ENCODE results near the gene MICAL3.

MICAL3 gene

GRCh38 chr22:17866621-17867020 is 157.7 kb downstream of the MICAL3 start:
- Mint-ChIP-seq H3K27ac (no peak overlapping the region), H3K4me1 (ENCODE audit: low read depth) (peaks cover 2% of the 10 kb centered on the region), H3K4me3 (no peak overlapping the region), H3K27me3 (no peaks in the 10 kb centered on the region), H3K36me3 (ENCODE audit: low read depth) (peaks cover 77% of the 10 kb centered on the region), H3K9me3 (no peaks in the 10 kb centered on the region)
- no peak for DNase-seq

- H3K36me3 Mint-ChIP-seq (ENCODE audit: low read depth), result peaks cover 76% of the 10 kb centered on the region
- DNase-seq, result no peak
These were observed 158.2 kb downstream of the MICAL3 start for GRCh38 chr22:17866127-17866526.

DNA sequence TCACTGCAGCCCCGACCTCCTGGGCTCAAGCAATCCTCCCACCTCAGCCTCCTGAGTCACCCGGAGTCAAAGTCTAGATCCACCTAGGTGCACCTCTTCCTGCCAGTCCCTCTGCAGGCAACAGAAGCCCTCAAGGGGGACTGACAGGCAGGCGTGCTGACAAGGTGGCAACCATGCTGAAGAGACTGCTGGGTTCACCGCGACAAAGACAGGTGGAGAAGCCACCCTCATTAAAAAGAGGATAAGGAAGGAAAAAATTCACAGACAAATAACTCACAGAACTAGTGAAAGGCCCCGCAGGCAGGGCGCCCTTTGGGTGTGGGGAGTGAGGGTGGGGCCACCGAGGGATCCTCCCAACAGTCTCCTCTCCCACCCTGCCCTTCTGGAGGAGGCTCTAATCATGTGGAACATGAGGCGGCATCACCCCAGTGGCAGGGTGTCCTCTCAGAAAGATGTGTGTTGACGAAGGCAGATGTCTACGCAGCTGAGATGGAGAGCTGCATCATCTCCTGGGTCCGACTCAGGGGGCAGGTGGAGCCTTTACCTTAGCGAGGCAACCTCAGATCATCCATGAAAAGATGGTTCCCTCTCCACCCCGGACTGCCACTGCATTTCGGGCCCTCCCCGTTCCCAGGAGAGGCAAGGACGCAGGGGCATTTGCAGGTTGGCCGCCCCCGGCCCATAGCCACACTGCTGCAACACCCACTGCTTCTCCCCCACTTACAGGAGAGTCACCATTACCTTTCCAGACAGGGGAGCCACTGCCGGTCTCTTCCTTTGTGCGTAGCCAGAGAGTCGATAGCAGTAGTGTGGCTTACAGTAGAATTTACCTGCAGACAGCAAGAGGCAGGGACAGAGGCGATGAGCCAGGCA is 158.9 kb downstream of the MICAL3 start:
- DNase-seq, result no peak
- no peaks in the 10 kb centered on the region for H3K9me3 Mint-ChIP-seq
- H3K4me1 Mint-ChIP-seq (ENCODE audit: low read depth), result peaks cover 2% of the 10 kb centered on the region
- H3K27ac Mint-ChIP-seq, result no peak overlapping the region
- H3K4me3 Mint-ChIP-seq, result no peak overlapping the region
- H3K27me3 Mint-ChIP-seq, result no peaks in the 10 kb centered on the region
- peaks cover 72% of the 10 kb centered on the region for H3K36me3 Mint-ChIP-seq (ENCODE audit: low read depth)

More at GRCh38 chr22:17866127-17866526, 158.2 kb downstream of the MICAL3 start:
- Mint-ChIP-seq H3K4me3 (no peak overlapping the region), H3K4me1 (ENCODE audit: low read depth) (peaks cover 2% of the 10 kb centered on the region), H3K27ac (no peak overlapping the region), H3K27me3 (no peaks in the 10 kb centered on the region), H3K9me3 (no peaks in the 10 kb centered on the region)

GRCh38 chr22:17864398-17865182 is 159.8 kb downstream of the MICAL3 start:
- Mint-ChIP-seq H3K36me3 (ENCODE audit: low read depth) (peaks cover 74% of the 10 kb centered on the region), H3K27me3 (no peaks in the 10 kb centered on the region), H3K4me1 (ENCODE audit: low read depth) (peaks cover 2% of the 10 kb centered on the region), H3K27ac (no peak overlapping the region), H3K9me3 (no peaks in the 10 kb centered on the region), H3K4me3 (no peak overlapping the region)
- no peak for DNase-seq

GRCh38 chr22:17862646-17863181 is 161.6 kb downstream of the MICAL3 start:
- Mint-ChIP-seq H3K4me1 (ENCODE audit: low read depth) (peaks cover 2% of the 10 kb centered on the region), H3K36me3 (ENCODE audit: low read depth) (peaks cover 70% of the 10 kb centered on the region), H3K27me3 (no peaks in the 10 kb centered on the region), H3K4me3 (no peak overlapping the region), H3K27ac (peak overlapping the region; percentile 3), H3K9me3 (no peaks in the 10 kb centered on the region)
- no peak for DNase-seq

DNA sequence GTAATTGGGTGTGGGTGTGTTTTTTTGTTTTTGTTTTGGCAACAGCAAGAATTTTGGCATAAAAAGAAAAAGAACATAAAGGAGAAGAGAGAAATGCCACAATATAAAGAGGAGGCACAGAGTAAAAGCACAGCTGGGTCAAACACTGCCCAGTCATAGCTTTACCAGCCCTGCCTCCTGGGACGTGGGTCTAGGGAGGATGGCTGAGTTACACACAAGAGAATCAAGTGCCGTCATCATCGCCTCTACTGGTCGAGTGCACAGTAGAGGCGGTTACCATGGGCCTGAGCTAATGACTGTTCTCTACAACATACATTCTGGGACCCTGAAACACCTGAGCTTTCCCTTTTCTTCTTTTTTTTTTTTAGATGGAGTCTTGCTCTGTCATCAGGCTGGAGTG is 162.5 kb downstream of the MICAL3 start:
- no peak overlapping the region for H3K27ac Mint-ChIP-seq
- peaks cover 2% of the 10 kb centered on the region for H3K4me1 Mint-ChIP-seq (ENCODE audit: low read depth)
- peaks cover 70% of the 10 kb centered on the region for H3K36me3 Mint-ChIP-seq (ENCODE audit: low read depth)
- no peaks in the 10 kb centered on the region for H3K9me3 Mint-ChIP-seq
- H3K27me3 Mint-ChIP-seq, result no peaks in the 10 kb centered on the region
- H3K4me3 Mint-ChIP-seq, result no peak overlapping the region
- DNase-seq, result no peak

GRCh38 chr22:17860220-17860965 is 164.0 kb downstream of the MICAL3 start:
- Mint-ChIP-seq H3K4me1 (ENCODE audit: low read depth) (peaks cover 2% of the 10 kb centered on the region), H3K36me3 (ENCODE audit: low read depth) (peaks cover 64% of the 10 kb centered on the region), H3K4me3 (no peak overlapping the region), H3K27me3 (no peaks in the 10 kb centered on the region), H3K9me3 (no peaks in the 10 kb centered on the region), H3K27ac (no peak overlapping the region)
- DNase-seq, result no peak

GRCh38 chr22:17858033-17858432 is 166.3 kb downstream of the MICAL3 start:
- Mint-ChIP-seq H3K4me1 (ENCODE audit: low read depth) (peaks cover 2% of the 10 kb centered on the region), H3K9me3 (no peaks in the 10 kb centered on the region), H3K4me3 (no peak overlapping the region), H3K27me3 (no peaks in the 10 kb centered on the region), H3K36me3 (ENCODE audit: low read depth) (peaks cover 47% of the 10 kb centered on the region), H3K27ac (no peak overlapping the region)
- DNase-seq, result no peak

GRCh38 chr22:17855572-17856290 is 168.6 kb downstream of the MICAL3 start:
- Mint-ChIP-seq H3K27ac (no peak overlapping the region), H3K27me3 (no peaks in the 10 kb centered on the region), H3K4me3 (no peak overlapping the region), H3K9me3 (no peaks in the 10 kb centered on the region), H3K4me1 (ENCODE audit: low read depth) (no peaks in the 10 kb centered on the region), H3K36me3 (ENCODE audit: low read depth) (peaks cover 36% of the 10 kb centered on the region)
- no peak for DNase-seq

DNA sequence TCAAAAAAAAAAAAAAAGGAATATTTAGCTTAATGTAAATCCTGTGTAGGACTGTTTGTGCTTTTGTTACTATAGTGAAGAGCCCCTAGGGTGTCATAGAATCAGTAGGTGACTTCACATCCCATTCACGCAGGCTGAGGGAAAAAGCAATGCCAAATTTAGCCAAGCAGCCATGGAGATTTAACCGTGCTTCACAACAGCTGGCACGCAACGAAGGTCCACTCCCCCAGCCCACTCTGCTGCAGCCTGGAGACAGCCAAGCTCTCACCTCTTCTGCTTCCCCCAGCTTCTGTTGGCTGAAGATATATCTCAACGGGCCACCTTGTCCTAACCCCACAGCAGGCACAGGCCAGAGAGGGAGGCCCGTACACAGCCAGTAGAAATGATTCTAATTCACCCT is 171.3 kb downstream of the MICAL3 start:
- Mint-ChIP-seq H3K4me3 (no peak overlapping the region), H3K27ac (no peak overlapping the region), H3K4me1 (ENCODE audit: low read depth) (no peaks in the 10 kb centered on the region), H3K36me3 (ENCODE audit: low read depth) (peaks cover 17% of the 10 kb centered on the region), H3K9me3 (no peaks in the 10 kb centered on the region), H3K27me3 (no peaks in the 10 kb centered on the region)
- DNase-seq, result no peak

DNA sequence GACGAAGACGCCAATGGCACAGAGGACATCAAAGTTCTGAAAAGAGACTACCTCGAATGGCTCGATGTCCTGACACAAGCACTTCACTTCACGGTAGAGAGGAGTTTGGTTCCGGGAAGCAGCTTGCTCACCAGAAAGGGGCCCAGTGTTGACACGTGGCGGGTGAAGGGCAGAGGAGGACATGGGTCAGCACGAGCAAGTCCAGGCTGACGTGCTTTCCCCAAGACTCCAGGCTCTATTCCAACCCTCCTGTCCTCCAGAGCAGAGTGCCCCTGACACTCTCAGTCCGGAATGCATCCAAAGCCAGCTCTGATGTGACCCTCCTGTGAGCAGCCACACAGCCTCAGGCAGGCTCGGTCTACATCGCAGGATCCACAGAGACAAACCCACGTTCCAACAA is 172.6 kb downstream of the MICAL3 start:
- H3K4me1 Mint-ChIP-seq (ENCODE audit: low read depth), result no peaks in the 10 kb centered on the region
- peaks cover 10% of the 10 kb centered on the region for H3K36me3 Mint-ChIP-seq (ENCODE audit: low read depth)
- no peaks in the 10 kb centered on the region for H3K27me3 Mint-ChIP-seq
- no peak for DNase-seq
- H3K4me3 Mint-ChIP-seq, result no peak overlapping the region
- no peak overlapping the region for H3K27ac Mint-ChIP-seq
- no peaks in the 10 kb centered on the region for H3K9me3 Mint-ChIP-seq

DNA sequence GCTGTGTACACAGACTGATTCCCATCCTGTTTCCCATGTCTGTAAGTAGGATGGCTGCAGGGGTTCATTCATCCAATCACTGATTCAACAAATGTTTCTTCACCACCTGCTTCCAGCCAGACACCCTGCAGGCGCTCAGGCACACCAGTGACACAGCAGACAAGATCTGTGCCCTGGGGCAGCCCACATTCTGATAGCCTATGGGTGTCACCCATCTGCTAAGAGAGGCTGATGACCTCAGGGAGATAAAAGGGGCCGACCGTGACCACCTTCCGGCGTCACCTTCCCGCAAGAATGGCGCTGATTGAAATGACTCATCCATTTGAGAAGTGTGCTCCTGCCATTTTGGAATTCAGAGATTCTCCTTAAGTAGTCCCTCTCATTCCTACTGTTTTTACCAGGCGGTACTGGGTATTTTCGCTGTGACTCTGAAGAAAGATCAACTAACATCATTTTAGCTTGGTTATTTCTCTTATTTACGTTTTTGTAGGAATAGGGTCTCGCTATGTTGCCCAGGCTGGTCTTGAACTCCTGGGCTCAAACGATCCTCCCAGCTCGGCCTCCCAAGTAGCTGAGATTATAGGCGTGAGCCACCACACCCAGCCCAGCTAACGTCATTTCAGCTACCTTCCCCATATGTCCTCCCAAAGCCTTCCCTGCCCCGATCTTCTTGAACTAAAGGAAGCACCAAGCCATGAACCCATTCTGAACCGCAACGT is 176.8 kb downstream of the MICAL3 start:
- no peak overlapping the region for H3K4me3 Mint-ChIP-seq
- H3K36me3 Mint-ChIP-seq (ENCODE audit: low read depth), result peaks cover 10% of the 10 kb centered on the region
- H3K9me3 Mint-ChIP-seq, result no peaks in the 10 kb centered on the region
- no peak for DNase-seq
- H3K4me1 Mint-ChIP-seq (ENCODE audit: low read depth), result peaks cover 5% of the 10 kb centered on the region
- H3K27me3 Mint-ChIP-seq, result no peaks in the 10 kb centered on the region
- no peak overlapping the region for H3K27ac Mint-ChIP-seq

DNA sequence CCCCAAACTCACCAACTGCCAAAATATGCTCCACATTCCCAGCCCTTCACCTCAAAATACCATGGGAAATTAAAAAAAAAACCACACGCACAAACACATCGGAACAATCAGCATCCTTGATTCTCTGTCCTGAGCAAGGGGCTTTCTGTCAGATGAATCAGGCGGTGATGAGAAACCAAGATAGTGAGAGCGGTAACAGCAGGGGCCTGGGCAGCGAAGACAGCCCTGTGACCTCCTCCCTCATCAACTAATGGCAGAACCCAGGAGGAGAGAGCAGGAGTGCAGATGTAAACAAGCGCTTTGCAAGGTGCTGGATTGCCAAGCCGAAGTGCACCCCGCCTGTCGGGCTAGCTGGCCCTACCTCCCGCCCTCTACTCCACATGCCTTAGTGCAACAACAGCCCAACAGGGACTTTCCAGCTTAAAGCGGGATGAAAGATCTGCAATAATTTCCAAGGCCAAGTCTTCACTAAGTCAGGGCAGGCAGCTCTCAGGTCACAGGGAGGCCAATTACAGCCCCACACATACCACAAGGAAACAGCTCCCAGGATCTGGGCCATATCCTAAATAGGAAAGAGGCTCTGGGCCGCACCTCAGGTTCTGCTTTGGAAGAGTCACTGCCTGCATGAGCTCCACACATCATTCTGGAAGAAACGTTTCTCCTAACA is 177.9 kb downstream of the MICAL3 start:
- H3K27me3 Mint-ChIP-seq, result no peaks in the 10 kb centered on the region
- peaks cover 9% of the 10 kb centered on the region for H3K36me3 Mint-ChIP-seq (ENCODE audit: low read depth)
- DNase-seq, result no peak
- H3K4me1 Mint-ChIP-seq (ENCODE audit: low read depth), result peaks cover 8% of the 10 kb centered on the region
- no peak overlapping the region for H3K4me3 Mint-ChIP-seq
- H3K27ac Mint-ChIP-seq, result no peak overlapping the region
- H3K9me3 Mint-ChIP-seq, result no peaks in the 10 kb centered on the region
